PC-3 (cell line): ENCODE data around the gene GRP. TPM values are rescaled to one million over a fixed set of nuclear protein-coding genes. Genes with fewer than 3 reads are reported as not detected.

ENCODE experiments used
- ATAC-seq: fragments of 200-7000 bp; cut with Tn5 transposase; 2 replicates; pipeline ENCODE4 v1.9.1; 2020; ENCODE audit warnings: mild to moderate bottlenecking, moderate library complexity
- BruUV-seq: library from RNA; stranded (reverse); fragments of 400-500 nt; replicated peaks from 2 replicates; lab custom pipeline; 2021; lab: Mats Ljungman, UMichigan
- CTCF ChIA-PET: fragments of 300-600 bp; sonication (Branson Sonifier 250); formaldehyde crosslinking; loops from one replicate; lab custom pipeline; 2022; ENCODE audit warnings: antibody characterized with exemption; lab: Charles Lee
- POLR2A ChIA-PET: fragments of 300-600 bp; sonication (Branson Sonifier 250); formaldehyde crosslinking; loops from one replicate; lab custom pipeline; 2022; ENCODE audit warnings: antibody characterized with exemption; ENCODE audit not compliant: unreplicated experiment; lab: Charles Lee
- DNase-seq: peaks from one replicate; pipeline ENCODE4 v3.0.0-alpha.2; 2015
- H2AFZ ChIP-seq: fragments of 300-600 bp; sonication (generic); 2 replicates; pipeline ENCODE4 v1.6.0; 2016; ENCODE audit warnings: antibody characterized with exemption, low read length
- H3F3A ChIP-seq: fragments of 300-600 bp; sonication (generic); one replicate; pipeline ENCODE4 v1.6.0; 2017; ENCODE audit warnings: antibody characterized with exemption, low read length, control low read depth, mild to moderate bottlenecking; ENCODE audit not compliant: unreplicated experiment
- H3K27ac ChIP-seq: fragments of 300-600 bp; sonication (generic); 2 replicates; pipeline ENCODE4 v1.5.1; 2016; ENCODE audit warnings: mild to moderate bottlenecking, low read length
- H3K27me3 ChIP-seq: fragments of 300-600 bp; sonication (generic); 2 replicates; pipeline ENCODE4 v1.6.1; 2016; ENCODE audit warnings: low read length, mixed read lengths
- H3K36me3 ChIP-seq: fragments of 300-600 bp; sonication (generic); 2 replicates; pipeline ENCODE4 v1.6.1; 2016; ENCODE audit warnings: low read depth, mixed run types, low read length, mixed read lengths
- H3K4me1 ChIP-seq: fragments of 300-600 bp; sonication (generic); 2 replicates; pipeline ENCODE4 v1.5.1; 2016; ENCODE audit warnings: low read length; ENCODE audit not compliant: insufficient read depth
- H3K4me2 ChIP-seq: fragments of 300-600 bp; sonication (generic); 2 replicates; pipeline ENCODE4 v1.6.0; 2016; ENCODE audit warnings: low read length
- H3K4me3 ChIP-seq: fragments of 300-600 bp; sonication (generic); 2 replicates; pipeline ENCODE4 v1.5.1; 2016; ENCODE audit warnings: mild to moderate bottlenecking, low read length, mixed read lengths
- H3K79me2 ChIP-seq: fragments of 300-600 bp; sonication (generic); 2 replicates; pipeline ENCODE4 v1.6.1; 2017; ENCODE audit warnings: low read length, mixed read lengths
- H3K9ac ChIP-seq: fragments of 300-600 bp; sonication (generic); 2 replicates; pipeline ENCODE4 v1.6.0; 2016; ENCODE audit warnings: mild to moderate bottlenecking, low read length
- H3K9me2 ChIP-seq: fragments of 300-600 bp; sonication (generic); replicated peaks from 2 replicates; pipeline ENCODE4 v1.6.1; 2016; ENCODE audit warnings: mixed run types, low read length, mixed read lengths
- H3K9me3 ChIP-seq: fragments of 300-600 bp; sonication (generic); 2 replicates; pipeline ENCODE4 v1.6.1; 2016; ENCODE audit warnings: low read length, mixed read lengths
- H4K20me1 ChIP-seq: fragments of 300-600 bp; sonication (generic); 2 replicates; pipeline ENCODE4 v1.6.1; 2016; ENCODE audit warnings: low read length, mixed read lengths
- CTCF ChIP-seq: fragments of 300-600 bp; sonication (generic); conservative IDR thresholded peaks from 2 replicates; pipeline ENCODE4 v1.5.1; 2017; ENCODE audit warnings: antibody characterized with exemption, low read depth, mild to moderate bottlenecking, low read length
- EZH2 ChIP-seq: fragments of 300-600 bp; sonication (generic); IDR thresholded peaks from one replicate; pipeline ENCODE4 v1.6.1; 2017; ENCODE audit warnings: antibody characterized with exemption, mild to moderate bottlenecking, low read length; ENCODE audit not compliant: unreplicated experiment
- EZH2phosphoT487 ChIP-seq: fragments of 300-600 bp; sonication (generic); IDR thresholded peaks from 2 replicates; pipeline ENCODE4 v1.6.1; 2018; ENCODE audit warnings: mild to moderate bottlenecking, antibody characterized with exemption, low read length, borderline replicate concordance
- intact Hi-C: fragments of 100-400 bp; cut with micrococcal nuclease; formaldehyde crosslinking; loops from 2 replicates; pipeline ENCODE4 v1.9.0; 2023
- total RNA-seq: library from RNA; depleted of rRNA; stranded (reverse); fragments of >200 nt; gene quantifications from 2 replicates; pipeline ENCODE4 v1.2.3, GENCODE V29; 2014

The GRP gene
- total RNA-seq, 1 experiment from 2014 or later = not detected

GRCh38 chr18:59266459-59266858 lies 46.5 kb downstream of the GRP start:
- no peak for ATAC-seq
- CTCF ChIA-PET = interaction anchor here (1.1 kb wide), 1 partner anchor 34 kb away, joined by 3 read pairs; no protein-coding TSS in a partner anchor

GRCh38 chr18:59266886-59267502 lies 47.0 kb downstream of the GRP start:
- H3K27me3 ChIP-seq = peaks cover 71% of the 10 kb centered on the region
- no peak for DNase-seq
- H4K20me1 ChIP-seq = no peaks in the 10 kb centered on the region
- no peak for TF ChIP-seq EZH2
- no peaks in the 10 kb centered on the region for H3K9me2 ChIP-seq
- no peaks in the 10 kb centered on the region for H3K36me3 ChIP-seq
- CTCF ChIA-PET = interaction anchor here (1.1 kb wide), 1 partner anchor 33 kb away, joined by 3 read pairs; no protein-coding TSS in a partner anchor
- no peak overlapping the region for H3K9ac ChIP-seq
- H3K27ac ChIP-seq = no peak overlapping the region
- ATAC-seq = no peak
- H3K4me2 ChIP-seq = no peak overlapping the region
- H3K4me1 ChIP-seq = peaks cover 9% of the 10 kb centered on the region
- no peak overlapping the region for H2AFZ ChIP-seq
- no TSS peak for BruUV-seq
- intact Hi-C loops = loop anchor here (5.0 kb wide), 1 partner anchor 135 kb away; no protein-coding TSS in a partner anchor
- H3K4me3 ChIP-seq = no peak overlapping the region
- POLR2A ChIA-PET = no interaction called here
- no peaks in the 10 kb centered on the region for H3K79me2 ChIP-seq
- no peaks in the 10 kb centered on the region for H3F3A ChIP-seq
- H3K9me3 ChIP-seq = no peaks in the 10 kb centered on the region

More at GRCh38 chr18:59266459-59266858, 46.5 kb downstream of the GRP start:
- intact Hi-C loops = loop anchor here (5.0 kb wide), 1 partner anchor 136 kb away; no protein-coding TSS in a partner anchor
- H3K4me2 ChIP-seq = no peak overlapping the region
- no peak overlapping the region for H2AFZ ChIP-seq
- no peaks in the 10 kb centered on the region for H3K36me3 ChIP-seq
- no peaks in the 10 kb centered on the region for H3K9me3 ChIP-seq
- H3K27ac ChIP-seq = no peak overlapping the region
- DNase-seq = no peak
- no peaks in the 10 kb centered on the region for H4K20me1 ChIP-seq
- H3F3A ChIP-seq = no peaks in the 10 kb centered on the region
- BruUV-seq = no TSS peak
- H3K27me3 ChIP-seq = peaks cover 70% of the 10 kb centered on the region
- no peak overlapping the region for H3K4me3 ChIP-seq
- peaks cover 9% of the 10 kb centered on the region for H3K4me1 ChIP-seq
- TF ChIP-seq EZH2 = no peak
- no peak for TF ChIP-seq EZH2phosphoT487
- TF ChIP-seq CTCF = peak; percentile 25; the same call in 1 of the 2 replicates
- H3K9ac ChIP-seq = no peak overlapping the region
- POLR2A ChIA-PET = no interaction called here
- H3K79me2 ChIP-seq = no peaks in the 10 kb centered on the region
- H3K9me2 ChIP-seq = no peaks in the 10 kb centered on the region

GRCh38 chr18:59267503-59268126 lies 47.7 kb downstream of the GRP start:
- H3K9me2 ChIP-seq = no peaks in the 10 kb centered on the region
- POLR2A ChIA-PET = no interaction called here
- H3K4me2 ChIP-seq = no peak overlapping the region
- intact Hi-C loops = loop anchor here (5.0 kb wide), 1 partner anchor 135 kb away; no protein-coding TSS in a partner anchor
- TF ChIP-seq EZH2phosphoT487 = no peak
- TF ChIP-seq EZH2 = no peak
- no peak for TF ChIP-seq CTCF
- peaks cover 71% of the 10 kb centered on the region for H3K27me3 ChIP-seq
- H3K27ac ChIP-seq = no peak overlapping the region
- no peak for DNase-seq
- no peak overlapping the region for H2AFZ ChIP-seq
- ATAC-seq = no peak
- no peaks in the 10 kb centered on the region for H3K79me2 ChIP-seq
- no peaks in the 10 kb centered on the region for H3K9me3 ChIP-seq
- peaks cover 9% of the 10 kb centered on the region for H3K4me1 ChIP-seq
- no peaks in the 10 kb centered on the region for H4K20me1 ChIP-seq
- CTCF ChIA-PET = interaction anchor here (0.5 kb wide), 1 partner anchor 87 kb away, joined by 3 read pairs; no protein-coding TSS in a partner anchor
- no peak overlapping the region for H3K9ac ChIP-seq
- H3K36me3 ChIP-seq = no peaks in the 10 kb centered on the region
- no peak overlapping the region for H3K4me3 ChIP-seq
- BruUV-seq = no TSS peak
- H3F3A ChIP-seq = no peaks in the 10 kb centered on the region
